Activated naive CD8-positive, alpha-beta T cell treated with anti-CD3 and anti-CD28 coated beads, Interleukin-2, amount 50 U/mL, for 16 hours (primary cell): ENCODE measurements around the gene PKP2.
"Not testable (repeated sequence)": the region's sequence is repeated elsewhere in the genome, so short reads cannot be mapped to it uniquely, and the experiment has no call there.

Source experiments
- DNase-seq: peaks from one replicate; pipeline ENCODE4 v3.0.0-alpha.2; 2020; ENCODE audit warnings: low read depth, low spot score

Gene PKP2

DNA sequence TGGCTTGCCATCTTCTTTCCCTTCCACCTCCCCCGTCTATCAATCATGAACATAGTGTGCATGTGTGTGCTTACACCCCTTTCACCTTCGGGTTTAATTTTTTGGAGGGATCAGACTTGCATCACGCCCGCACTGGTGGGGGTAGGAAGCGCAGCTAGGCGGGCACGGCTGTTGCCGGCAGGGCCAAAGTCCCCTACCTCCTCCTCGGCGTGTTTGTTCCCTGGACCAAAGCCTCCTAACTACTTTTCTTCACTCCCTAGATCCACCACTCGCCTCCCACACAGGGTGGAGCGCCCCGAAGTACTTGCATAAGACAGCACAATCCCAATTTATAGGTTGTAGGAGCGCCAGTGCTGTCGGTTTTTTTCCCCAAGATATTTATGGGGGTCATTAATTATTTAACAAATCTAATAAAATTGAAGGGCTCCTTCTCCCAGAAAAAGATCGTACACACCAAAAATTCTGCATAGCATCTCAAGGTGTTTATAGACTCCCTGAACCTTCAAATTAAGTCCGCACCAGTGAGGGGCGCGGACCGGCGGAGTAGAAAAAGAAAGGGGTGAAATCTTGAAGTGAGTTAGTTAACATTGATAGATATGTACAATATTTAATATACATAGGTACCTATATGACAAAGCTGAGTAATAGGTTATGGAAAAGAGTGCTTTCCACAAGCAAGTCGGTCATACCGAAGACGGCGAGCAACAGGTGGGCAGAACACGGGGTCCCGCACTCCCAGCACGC is 717 bp downstream of the PKP2 start:
- DNase-seq, result no peak

DNA sequence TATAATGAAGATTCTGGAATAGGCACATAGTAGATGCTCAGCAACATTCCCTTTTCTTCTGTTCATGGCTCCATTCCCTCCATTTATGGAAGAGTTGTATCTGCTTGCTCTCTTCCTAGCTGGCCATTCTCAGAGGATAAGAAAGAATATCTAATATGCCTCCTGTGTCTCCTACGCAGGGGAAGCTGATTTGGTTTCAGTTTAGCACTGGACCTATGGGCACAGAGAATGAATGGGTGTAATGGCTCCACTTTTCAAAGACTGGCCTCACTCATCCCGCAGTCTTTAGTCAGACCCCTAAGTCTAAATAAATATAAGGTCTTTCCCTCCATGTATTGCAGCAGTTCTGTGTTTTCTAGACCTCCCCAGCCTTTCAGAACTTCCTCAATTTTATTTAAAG is 2.0 kb downstream of the PKP2 start:
- DNase-seq, result no peak

- no peak for DNase-seq
Measured at GRCh38 chr12:32893458-32893857, 3.1 kb downstream of the PKP2 start.

- no peak for DNase-seq
Measured at GRCh38 chr12:32893043-32893442, 3.5 kb downstream of the PKP2 start.

DNA sequence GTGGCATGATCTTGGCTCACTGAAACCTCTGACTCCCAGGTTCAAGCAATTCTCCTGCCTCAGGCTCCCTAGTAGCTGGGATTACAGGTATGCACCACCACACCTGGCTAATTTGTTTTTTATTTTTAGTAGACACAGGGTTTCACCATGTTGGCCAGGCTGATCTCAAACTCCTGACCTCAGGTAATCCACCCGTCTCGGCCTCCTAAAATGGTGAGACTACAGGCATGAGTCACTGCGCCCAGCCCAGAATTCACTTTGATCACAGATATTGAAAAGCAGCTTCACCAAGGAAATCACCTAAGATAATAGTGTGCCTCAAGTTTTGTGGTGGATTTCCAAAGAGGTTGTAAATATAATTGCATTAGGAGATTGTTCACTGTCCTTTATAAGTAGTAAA is 4.2 kb downstream of the PKP2 start:
- not testable (repeated sequence) for DNase-seq

GRCh38 chr12:32891956-32892355 is 4.6 kb downstream of the PKP2 start:
- DNase-seq, result no peak

GRCh38 chr12:32891526-32891925 is 5.1 kb downstream of the PKP2 start:
- no peak for DNase-seq

DNA sequence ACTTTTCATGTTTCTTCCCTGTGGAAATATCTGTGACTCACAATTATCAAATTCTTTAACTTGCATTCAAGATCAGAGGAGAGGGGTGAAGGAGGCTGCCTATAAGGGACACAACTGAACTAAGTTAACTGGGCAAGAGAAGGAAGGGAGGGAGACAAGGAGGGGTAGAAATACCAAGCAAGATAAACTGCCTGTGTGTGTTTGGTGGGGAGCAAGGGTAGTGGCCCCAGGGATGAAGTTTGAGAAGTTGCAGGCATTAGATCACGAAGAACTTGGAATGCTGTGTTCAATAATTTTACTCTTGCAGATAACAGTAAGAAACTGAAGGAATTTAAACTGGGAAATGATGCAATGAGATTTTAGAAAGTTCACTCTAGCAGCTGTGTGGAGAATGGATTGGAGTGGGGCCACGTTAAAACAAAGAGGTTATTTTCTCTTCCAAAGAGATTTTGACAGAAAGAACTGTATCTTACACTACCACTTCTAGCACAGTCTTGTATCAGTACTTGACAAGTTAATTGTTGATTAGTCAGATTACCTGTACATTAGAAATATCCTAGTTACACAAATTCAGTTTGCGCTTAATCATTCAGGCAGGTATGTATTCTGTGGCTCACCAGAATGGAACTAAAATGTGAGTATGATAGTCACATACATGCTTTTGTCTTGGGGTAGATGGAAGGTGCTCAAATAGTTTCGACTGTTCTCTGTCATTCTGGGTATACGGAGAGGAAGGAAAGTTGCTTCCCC is 7.4 kb downstream of the PKP2 start:
- DNase-seq, result no peak

- DNase-seq, result no peak
Measured at GRCh38 chr12:32887058-32887457, 9.5 kb downstream of the PKP2 start.

- DNase-seq, result no peak
Measured at GRCh38 chr12:32885831-32886230, 10.7 kb downstream of the PKP2 start.

DNA sequence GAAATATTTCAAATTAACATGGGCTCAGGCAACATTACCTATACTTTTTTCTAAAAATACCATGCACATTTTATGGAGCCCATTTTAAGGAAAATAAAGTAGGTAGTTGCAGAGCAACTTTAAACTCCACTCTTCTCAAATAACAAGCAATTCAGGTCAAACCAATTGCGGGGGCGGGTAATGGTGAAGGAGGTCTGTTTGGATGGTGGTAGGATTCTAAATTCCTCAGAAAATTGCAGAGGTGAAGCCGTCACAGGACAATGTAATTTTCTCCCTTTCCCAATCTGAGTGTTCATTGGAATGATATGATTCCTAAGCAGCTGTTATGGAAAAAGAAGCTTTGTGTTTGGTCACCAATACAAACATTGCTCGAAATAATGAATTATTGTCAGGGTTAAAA is 11.6 kb downstream of the PKP2 start:
- no peak for DNase-seq

- DNase-seq, result no peak
Measured at GRCh38 chr12:32881702-32882101, 14.9 kb downstream of the PKP2 start.

GRCh38 chr12:32881107-32881506 is 15.5 kb downstream of the PKP2 start:
- no peak for DNase-seq

DNA sequence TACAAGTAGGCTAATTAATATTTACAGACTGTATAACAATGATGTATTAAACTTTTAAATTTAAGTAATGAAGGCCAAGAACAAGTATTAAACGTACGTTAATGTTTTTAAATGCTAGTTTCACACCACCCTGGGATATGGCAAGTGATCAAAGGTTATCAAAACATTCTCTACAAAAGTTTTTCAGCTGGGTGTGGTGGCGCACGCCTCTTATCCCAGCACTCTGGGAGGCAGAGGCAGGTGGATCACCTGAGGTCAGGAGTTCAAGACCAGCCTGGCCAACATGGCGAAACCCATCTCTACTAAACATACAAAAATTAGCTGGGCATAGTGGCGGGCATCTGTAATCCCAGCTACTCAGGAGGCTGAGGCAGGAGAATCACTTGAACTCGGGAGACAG is 17.5 kb downstream of the PKP2 start:
- not testable (repeated sequence) for DNase-seq

GRCh38 chr12:32877601-32878459 is 18.7 kb downstream of the PKP2 start:
- no peak for DNase-seq

DNA sequence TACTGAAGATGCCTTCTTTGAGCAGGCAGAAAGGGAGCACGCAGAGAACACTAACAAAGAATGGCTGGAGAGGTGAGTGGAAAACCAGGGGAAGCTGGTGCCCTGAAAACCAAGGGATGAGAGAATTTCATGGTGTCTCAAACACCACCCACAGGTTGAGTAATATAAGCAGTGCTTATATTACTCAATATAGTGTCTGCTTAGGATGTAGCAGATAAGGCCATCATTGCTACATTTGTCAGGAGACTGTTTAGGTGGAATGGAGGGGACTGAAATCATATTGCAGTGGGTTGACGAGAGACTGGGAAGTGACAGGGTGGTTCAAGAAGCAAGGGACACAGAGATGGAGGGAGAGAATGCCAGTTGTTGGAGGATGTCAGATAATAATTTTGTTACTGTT is 20.6 kb downstream of the PKP2 start:
- no peak for DNase-seq

GRCh38 chr12:32874975-32875374 is 21.6 kb downstream of the PKP2 start:
- DNase-seq, result no peak

GRCh38 chr12:32874078-32874477 is 22.5 kb downstream of the PKP2 start:
- no peak for DNase-seq

DNA sequence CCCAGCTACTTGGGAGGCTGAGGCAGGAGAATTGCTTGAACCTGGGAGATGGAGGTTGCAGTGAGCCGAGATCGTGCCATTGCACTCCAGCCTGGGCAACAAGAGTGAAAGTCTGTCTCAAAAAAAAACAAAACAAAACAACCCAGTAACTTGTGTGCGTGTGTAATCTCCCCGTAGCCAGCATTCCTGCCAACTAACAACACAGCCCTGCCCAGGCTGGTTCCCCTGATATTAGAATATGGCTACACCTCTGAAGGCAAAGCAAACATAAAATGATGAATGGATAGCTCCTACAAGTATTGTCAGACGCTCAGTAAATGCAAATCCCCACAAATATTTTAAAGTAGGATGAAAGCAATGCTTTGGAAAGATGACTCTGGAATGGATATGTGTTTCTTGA is 24.2 kb downstream of the PKP2 start:
- not testable (repeated sequence) for DNase-seq

DNA sequence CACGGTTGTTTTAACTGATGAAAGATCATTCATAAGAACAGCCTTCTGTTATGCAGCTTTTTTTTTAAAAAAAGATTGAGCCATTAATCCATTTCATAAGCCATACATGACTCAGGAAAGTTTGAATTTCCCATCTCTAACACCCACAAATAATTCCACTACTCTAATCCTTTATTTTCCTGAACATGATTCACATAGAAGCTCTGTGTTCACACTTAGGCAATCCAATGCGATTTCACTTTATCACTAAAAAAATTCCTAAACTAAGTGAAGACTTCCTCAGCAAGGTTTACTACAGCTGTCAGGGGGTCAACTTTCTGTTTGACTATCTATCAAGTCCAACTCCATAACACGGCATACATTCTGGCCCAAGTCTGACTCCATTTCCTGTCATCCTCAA is 25.9 kb downstream of the PKP2 start:
- DNase-seq, result no peak

DNA sequence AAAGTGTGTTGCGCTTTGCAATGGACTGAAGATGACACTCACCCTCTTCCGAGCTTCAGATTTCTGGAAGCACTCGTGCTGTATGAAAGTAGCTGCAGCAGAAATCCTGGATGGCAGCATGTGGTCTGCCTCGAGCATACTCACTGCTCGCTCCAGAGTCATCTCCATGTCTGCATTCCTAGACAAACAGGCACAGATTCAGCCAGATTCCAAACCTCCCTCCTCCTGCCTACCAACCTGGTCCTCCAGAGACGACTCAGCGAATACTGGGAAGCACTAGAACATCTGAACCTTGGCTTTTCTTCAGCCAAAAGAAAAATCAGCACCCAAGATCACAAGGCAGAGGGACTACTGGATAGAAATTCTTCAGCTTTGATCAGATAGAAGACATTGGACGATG is 27.7 kb downstream of the PKP2 start:
- no peak for DNase-seq

- DNase-seq, result no peak
Measured at GRCh38 chr12:32864731-32865130, 31.8 kb downstream of the PKP2 start.
